Midbrain (tissue), 1 donor: ENCODE measurements around the gene HS1BP3.

Source experiments
- DNase-seq: peaks from one replicate; lab custom pipeline; 2025; lab: John Stamatoyannopoulos, UW

Gene HS1BP3

GRCh38 chr2:20645761-20646160 is 5.1 kb downstream of the HS1BP3 start:
- no peak for DNase-seq

GRCh38 chr2:20645301-20645701 is 5.6 kb downstream of the HS1BP3 start:
- DNase-seq = no peak

GRCh38 chr2:20643826-20644225 is 7.1 kb downstream of the HS1BP3 start:
- no peak for DNase-seq

GRCh38 chr2:20643060-20643459 is 7.8 kb downstream of the HS1BP3 start:
- DNase-seq = no peak

- DNase-seq = peak; percentile 80
Measured at GRCh38 chr2:20642055-20642971, 8.6 kb downstream of the HS1BP3 start.

- DNase-seq = no peak
Measured at GRCh38 chr2:20641123-20641985, 9.5 kb downstream of the HS1BP3 start.

GRCh38 chr2:20640411-20641122 is 10.3 kb downstream of the HS1BP3 start:
- DNase-seq = no peak

GRCh38 chr2:20638646-20639430 is 12.1 kb downstream of the HS1BP3 start:
- no peak for DNase-seq

GRCh38 chr2:20638014-20638413 is 12.9 kb downstream of the HS1BP3 start:
- no peak for DNase-seq

GRCh38 chr2:20637147-20637546 is 13.8 kb downstream of the HS1BP3 start:
- DNase-seq = peak; percentile 10

GRCh38 chr2:20635675-20636584 is 15.0 kb downstream of the HS1BP3 start:
- peak; percentile 90 for DNase-seq

GRCh38 chr2:20635113-20635510 is 15.8 kb downstream of the HS1BP3 start:
- DNase-seq = peak; percentile 43

- no peak for DNase-seq
Measured at GRCh38 chr2:20634507-20635112, 16.3 kb downstream of the HS1BP3 start.

- no peak for DNase-seq
Measured at GRCh38 chr2:20633794-20634506, 16.9 kb downstream of the HS1BP3 start.

GRCh38 chr2:20633001-20633400 is 17.9 kb downstream of the HS1BP3 start:
- no peak for DNase-seq

GRCh38 chr2:20632446-20632990 is 18.4 kb downstream of the HS1BP3 start:
- no peak for DNase-seq

- DNase-seq = no peak
Measured at GRCh38 chr2:20631617-20632307, 19.1 kb downstream of the HS1BP3 start.

GRCh38 chr2:20630967-20631366 is 19.9 kb downstream of the HS1BP3 start:
- DNase-seq = no peak
